HUES6 (cell line): ENCODE data around the gene ADD2.

Source experiments
- H3K27ac ChIP-seq: 2 replicates; pipeline ENCODE4 v1.7.0; 2013; ENCODE audit warnings: low read depth, mild to moderate bottlenecking, low read length, inconsistent platforms
- H3K27me3 ChIP-seq: 2 replicates; pipeline ENCODE4 v1.6.1; 2013; ENCODE audit warnings: low read length; ENCODE audit not compliant: control insufficient read depth, insufficient read depth
- H3K36me3 ChIP-seq: 2 replicates; pipeline ENCODE4 v1.6.1; 2013; ENCODE audit warnings: low read length; ENCODE audit not compliant: control insufficient read depth, insufficient read depth
- H3K4me1 ChIP-seq: 2 replicates; pipeline ENCODE4 v1.6.1; 2013; ENCODE audit warnings: low read length; ENCODE audit not compliant: control insufficient read depth, insufficient read depth
- H3K4me3 ChIP-seq: 2 replicates; pipeline ENCODE4 v1.5.1; 2013; ENCODE audit warnings: low read depth, low read length
- H3K9ac ChIP-seq: one replicate; pipeline ENCODE4 v1.6.1; 2013; ENCODE audit warnings: mild to moderate bottlenecking, low read length
- H3K9me3 ChIP-seq: 2 replicates; pipeline ENCODE4 v1.6.1; 2013; ENCODE audit warnings: low read depth, low read length; ENCODE audit not compliant: control insufficient read depth, insufficient read depth

ADD2 gene

DNA sequence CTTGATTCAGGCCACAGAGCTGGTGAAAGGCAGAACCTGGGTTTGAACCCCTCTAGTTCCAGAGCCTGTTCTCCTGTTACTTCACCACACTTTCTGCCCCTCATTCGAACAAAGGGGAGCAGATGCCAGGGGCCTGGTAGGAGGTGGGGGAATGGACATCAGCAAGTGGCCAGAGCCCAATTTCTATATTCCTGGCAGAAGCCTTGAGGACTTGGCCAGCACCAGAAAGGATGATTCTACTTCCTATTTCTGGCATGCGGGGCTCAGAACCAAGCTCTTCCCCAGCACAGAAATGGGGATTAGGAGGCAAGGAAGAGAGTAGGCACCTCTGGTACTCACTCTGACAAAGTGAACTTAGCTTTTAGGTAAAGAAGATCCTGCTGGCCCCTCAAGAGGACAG, 49.3 kb downstream of the ADD2 start:
- Histone ChIP-seq H3K27ac (no peak overlapping the region), H3K9ac (no peak overlapping the region), H3K4me3 (no peak overlapping the region), H3K9me3 (no peaks in the 10 kb centered on the region), H3K36me3 (no peaks in the 10 kb centered on the region), H3K27me3 (no peaks in the 10 kb centered on the region), H3K4me1 (peaks cover 36% of the 10 kb centered on the region)

DNA sequence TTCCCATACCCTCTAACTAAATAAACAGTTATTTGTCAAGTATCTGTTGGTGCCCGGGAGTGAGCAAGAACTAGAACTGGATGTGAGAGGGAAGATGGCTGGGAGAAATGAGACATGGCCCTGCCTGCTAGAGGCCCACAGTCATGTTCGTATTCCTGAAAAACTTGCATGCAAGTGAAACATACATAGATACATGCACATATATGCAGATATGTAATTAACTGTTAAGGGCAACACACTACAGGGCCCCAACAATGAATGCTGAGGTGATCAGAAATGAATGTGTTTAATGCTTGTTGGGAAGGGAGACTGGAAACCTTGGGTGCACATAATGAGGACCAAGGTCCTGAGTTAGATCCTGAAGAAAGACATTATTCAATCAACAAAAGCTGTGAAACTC, 49.8 kb downstream of the ADD2 start:
- Histone ChIP-seq H3K4me3 (no peak overlapping the region), H3K27me3 (no peaks in the 10 kb centered on the region), H3K4me1 (peaks cover 38% of the 10 kb centered on the region), H3K9me3 (no peaks in the 10 kb centered on the region), H3K27ac (no peak overlapping the region), H3K9ac (no peak overlapping the region), H3K36me3 (no peaks in the 10 kb centered on the region)

DNA sequence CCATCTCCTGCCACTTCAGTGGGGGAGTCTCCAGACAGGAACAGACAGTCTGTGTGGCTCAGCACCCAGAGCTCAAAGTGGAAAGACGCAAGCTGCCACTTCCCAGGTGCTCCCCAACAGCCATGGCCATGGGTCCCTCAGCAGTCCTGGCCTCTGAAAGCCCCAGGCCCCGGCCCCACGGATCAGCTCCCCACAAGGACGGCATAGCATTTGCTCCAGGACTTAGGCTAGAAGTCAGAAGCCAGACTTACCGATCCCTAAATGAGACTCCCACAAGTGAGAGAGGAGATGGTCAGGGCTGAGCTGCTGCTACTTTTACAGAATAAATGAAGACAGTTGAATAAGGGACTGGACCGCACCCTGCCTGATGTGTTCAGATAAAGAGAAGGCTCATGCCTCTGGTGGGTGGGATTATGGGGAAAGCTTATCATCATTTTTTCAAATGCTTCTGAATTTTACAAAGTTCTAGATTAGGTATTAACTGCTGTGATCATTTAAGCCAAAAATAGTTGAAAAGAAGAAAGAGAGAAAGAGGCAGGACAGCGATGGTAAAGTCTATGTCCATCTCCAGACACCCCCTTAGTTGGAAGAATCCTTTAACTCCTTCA, 50.5 kb downstream of the ADD2 start:
- Histone ChIP-seq H3K36me3 (peaks cover 5% of the 10 kb centered on the region), H3K4me3 (no peak overlapping the region), H3K4me1 (peaks cover 38% of the 10 kb centered on the region), H3K9ac (no peak overlapping the region), H3K27ac (no peak overlapping the region), H3K27me3 (no peaks in the 10 kb centered on the region), H3K9me3 (no peaks in the 10 kb centered on the region)

DNA sequence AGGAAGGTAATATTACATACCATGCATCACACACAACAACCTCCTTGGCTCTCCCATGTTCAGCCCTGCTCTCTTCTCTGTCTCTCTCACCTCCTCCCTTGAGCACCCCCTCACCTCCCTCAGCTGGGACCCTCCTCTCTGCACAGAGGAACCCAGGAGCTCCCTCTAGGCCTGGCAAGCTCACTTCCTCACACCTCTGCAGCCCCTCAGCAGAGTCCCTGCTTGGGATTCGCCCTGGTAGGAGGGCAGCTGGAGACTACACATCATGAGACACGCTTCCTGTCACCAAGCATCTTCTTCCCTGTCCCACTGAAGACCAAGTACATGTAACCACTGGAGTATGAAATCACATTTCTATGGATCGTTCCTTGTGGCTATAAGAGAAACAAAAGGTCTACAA, 51.0 kb downstream of the ADD2 start:
- no peak overlapping the region for H3K27ac ChIP-seq
- peaks cover 38% of the 10 kb centered on the region for H3K4me1 ChIP-seq
- H3K9ac ChIP-seq, result no peak overlapping the region
- no peak overlapping the region for H3K4me3 ChIP-seq
- H3K27me3 ChIP-seq, result no peaks in the 10 kb centered on the region
- H3K36me3 ChIP-seq, result peaks cover 8% of the 10 kb centered on the region
- no peaks in the 10 kb centered on the region for H3K9me3 ChIP-seq

DNA sequence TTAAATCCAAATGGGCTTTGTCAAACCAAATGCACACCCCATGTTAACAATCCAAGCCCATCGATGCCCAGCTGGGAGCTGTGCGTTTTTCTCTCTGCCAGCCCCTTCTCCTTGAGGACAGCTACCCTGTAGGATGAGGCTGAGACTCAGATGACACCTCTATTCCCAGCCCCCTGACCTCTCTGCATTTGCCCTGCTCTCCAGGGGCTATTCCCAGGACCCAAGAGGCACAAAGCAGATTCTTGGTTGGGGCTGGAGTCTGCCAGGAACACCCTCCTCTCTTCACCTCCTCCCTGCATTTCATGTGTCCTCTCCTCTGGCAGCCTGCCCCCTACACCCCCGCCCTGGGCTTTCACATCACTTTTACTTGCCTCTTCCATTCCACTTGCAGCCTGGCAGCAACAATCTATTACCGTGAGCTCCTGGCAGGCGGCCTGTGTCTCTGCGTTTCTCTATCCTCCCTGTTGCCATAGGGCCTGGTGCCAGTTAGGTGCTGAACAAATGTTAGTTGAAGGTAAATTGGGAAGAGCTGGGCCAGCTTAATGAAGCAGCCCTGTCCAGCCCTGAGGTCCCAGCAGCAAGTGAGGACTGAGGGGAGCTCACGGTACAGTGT, 51.8 kb downstream of the ADD2 start:
- no peak overlapping the region for H3K9ac ChIP-seq
- H3K9me3 ChIP-seq, result no peaks in the 10 kb centered on the region
- H3K4me1 ChIP-seq, result peaks cover 44% of the 10 kb centered on the region
- H3K36me3 ChIP-seq, result peaks cover 15% of the 10 kb centered on the region
- no peaks in the 10 kb centered on the region for H3K27me3 ChIP-seq
- H3K4me3 ChIP-seq, result no peak overlapping the region
- no peak overlapping the region for H3K27ac ChIP-seq

DNA sequence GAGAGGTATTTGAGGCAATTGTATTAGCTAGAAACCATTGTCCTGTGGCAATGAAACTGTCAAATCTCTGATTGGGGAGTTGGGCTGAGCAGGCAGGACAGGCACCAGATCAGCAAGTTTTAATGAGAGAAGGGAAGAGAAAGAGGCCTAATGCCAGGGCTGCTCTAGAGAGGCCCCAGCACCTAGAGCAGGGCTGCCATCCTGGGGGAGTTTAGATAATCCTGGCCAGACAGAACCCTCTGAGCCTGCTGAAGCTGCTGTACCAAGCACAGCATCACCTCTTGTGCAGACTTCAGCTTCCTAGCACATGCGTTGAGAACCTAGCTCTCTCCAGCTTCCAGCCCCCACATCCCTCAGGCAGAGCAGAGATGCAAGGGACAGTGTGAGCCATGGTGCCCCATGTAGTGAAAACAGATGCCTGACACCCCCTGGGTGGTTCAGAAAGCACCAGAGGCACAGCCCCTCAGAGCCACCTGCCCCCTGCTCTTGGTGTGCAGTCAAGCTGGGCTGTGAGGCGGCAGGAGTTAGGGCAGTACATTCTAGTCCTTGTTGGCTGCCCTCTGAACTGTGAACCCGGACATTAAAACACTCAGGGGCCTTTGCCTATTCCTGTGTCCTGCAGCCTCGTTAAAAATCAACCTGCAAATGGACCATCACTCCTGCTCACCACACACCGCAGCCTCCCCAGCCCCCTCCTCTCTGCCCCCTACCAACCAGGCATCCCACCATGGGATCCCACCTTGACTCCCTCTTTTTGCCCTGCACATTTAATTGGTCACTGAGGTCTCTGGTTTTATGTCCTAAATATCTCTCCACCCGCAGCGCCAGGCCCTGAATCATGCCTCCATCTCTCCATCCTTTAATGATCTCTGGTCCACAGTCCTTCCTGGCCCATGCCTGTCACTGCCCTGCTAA, 52.7 kb downstream of the ADD2 start:
- H3K9ac ChIP-seq, result no peak overlapping the region
- peaks cover 51% of the 10 kb centered on the region for H3K4me1 ChIP-seq
- H3K36me3 ChIP-seq, result peaks cover 20% of the 10 kb centered on the region
- H3K9me3 ChIP-seq, result no peaks in the 10 kb centered on the region
- no peak overlapping the region for H3K27ac ChIP-seq
- H3K4me3 ChIP-seq, result no peak overlapping the region
- no peaks in the 10 kb centered on the region for H3K27me3 ChIP-seq

DNA sequence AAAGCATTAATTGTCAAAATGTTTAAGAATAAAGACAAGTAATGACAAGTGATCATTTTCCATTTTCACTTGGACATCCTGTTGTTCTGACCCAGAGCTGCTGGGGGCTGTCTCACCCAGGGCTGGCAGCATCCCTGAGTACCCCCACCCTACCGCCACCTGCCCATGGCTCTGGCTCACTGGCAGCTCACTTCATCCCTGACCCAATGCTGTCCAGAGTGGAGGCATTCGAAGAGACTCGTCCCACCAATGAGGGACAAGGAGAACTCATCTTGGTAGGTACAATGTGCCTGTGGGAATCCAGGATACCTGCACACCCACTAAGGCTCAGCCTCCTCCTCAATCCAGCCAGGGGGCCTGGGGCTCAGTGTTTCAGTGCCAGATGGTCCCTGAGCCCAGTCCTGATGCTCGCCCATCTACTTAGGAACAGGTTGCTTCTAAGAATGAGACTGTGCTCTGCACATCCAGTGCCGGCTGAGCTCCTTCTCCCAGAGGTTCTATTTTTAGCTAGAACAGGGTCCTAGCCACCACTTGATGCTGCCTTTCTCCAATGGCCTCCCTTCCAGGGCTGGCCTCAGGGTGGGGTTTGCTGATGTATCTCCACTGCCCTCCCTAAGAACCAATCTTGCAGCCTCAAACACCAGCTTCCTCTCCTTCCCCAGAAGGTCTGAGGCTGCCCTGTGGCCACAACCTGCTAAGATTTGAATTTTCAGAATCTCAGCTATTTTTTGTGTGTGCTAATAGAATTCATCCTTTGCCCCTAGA, 53.7 kb downstream of the ADD2 start:
- H3K4me1 ChIP-seq, result peaks cover 53% of the 10 kb centered on the region
- no peaks in the 10 kb centered on the region for H3K9me3 ChIP-seq
- peaks cover 20% of the 10 kb centered on the region for H3K36me3 ChIP-seq
- no peak overlapping the region for H3K9ac ChIP-seq
- no peak overlapping the region for H3K4me3 ChIP-seq
- H3K27ac ChIP-seq, result no peak overlapping the region
- H3K27me3 ChIP-seq, result no peaks in the 10 kb centered on the region

DNA sequence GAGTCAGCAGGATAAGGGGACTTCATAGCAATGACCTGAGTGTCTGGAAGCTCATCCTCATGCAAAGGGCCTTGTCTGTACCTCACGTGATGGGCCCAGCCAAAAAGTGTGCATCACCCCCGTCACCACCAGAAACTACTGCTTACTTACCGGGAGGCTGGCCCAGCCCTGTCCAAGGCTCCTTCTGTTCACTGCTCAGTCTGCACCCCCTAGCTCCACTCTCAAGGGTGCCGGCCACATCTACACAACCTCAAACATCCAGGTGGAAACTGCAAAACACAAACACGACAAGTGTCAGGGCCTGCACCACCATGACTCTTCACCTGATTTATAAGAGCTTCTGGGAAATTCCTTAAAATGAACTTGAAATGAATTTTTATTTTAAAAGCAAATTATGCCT, 55.1 kb downstream of the ADD2 start:
- Histone ChIP-seq H3K9me3 (no peaks in the 10 kb centered on the region), H3K36me3 (peaks cover 23% of the 10 kb centered on the region), H3K4me3 (no peak overlapping the region), H3K27ac (no peak overlapping the region), H3K27me3 (no peaks in the 10 kb centered on the region), H3K9ac (no peak overlapping the region), H3K4me1 (peaks cover 53% of the 10 kb centered on the region)

DNA sequence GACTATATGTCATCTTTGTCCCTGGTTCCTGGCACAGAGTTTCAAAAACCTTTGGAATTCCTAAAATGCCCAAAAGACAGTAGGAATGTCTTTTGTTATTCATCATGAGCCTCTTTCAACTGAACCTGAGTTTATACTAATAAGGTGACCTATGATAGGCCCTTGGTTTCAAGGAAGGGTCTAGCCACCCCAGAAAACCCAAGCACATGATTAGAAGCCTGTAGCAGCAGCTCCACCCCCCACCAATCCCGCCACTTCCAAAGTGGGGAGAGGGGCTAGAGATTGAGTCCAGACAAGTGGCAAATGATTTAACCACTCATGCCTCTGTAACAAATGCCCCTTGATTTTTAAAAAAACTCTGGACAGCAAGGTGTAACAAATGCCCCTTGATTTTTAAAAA, 56.8 kb downstream of the ADD2 start:
- no peaks in the 10 kb centered on the region for H3K9me3 ChIP-seq
- H3K27ac ChIP-seq, result 0 out of 2 replicates have a peak overlapping the region, but pooled peaks have one; percentile 2
- H3K27me3 ChIP-seq, result no peaks in the 10 kb centered on the region
- peaks cover 33% of the 10 kb centered on the region for H3K36me3 ChIP-seq
- H3K4me3 ChIP-seq, result no peak overlapping the region
- H3K9ac ChIP-seq, result no peak overlapping the region
- peaks cover 41% of the 10 kb centered on the region for H3K4me1 ChIP-seq

DNA sequence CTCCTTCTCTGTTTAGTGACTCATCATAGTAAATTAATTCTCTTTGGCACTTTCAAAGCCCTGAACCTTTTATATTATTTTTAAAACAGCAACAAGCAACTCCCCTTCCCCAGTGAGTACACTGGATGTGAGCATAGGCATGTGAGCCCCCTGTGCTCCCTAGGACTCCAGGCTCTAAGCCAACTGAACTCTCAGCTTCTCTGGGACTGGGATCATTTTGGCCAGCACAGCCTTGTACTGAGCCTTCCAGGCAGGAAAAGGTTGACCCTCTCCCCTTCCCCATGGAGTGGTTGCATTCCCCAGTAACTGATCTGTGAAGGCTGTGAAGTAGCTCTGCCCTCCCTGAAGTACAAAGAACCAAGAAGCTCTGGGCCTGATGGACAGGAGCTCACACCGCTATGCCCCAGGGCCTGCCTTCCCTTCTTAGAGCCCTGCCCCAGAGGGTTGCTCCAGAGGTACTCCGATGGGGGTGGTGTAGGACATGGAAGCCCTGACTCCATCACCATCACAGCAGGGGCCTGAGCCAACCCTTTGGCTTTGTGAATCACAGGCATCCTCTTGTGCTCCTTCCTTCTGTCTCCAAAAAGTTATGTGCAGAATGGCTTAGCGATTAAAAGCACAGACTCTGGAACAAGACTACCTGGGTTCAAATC, 57.8 kb downstream of the ADD2 start:
- no peaks in the 10 kb centered on the region for H3K9me3 ChIP-seq
- peaks cover 31% of the 10 kb centered on the region for H3K4me1 ChIP-seq
- H3K9ac ChIP-seq, result no peak overlapping the region
- no peaks in the 10 kb centered on the region for H3K27me3 ChIP-seq
- no peak overlapping the region for H3K27ac ChIP-seq
- H3K36me3 ChIP-seq, result peaks cover 38% of the 10 kb centered on the region
- no peak overlapping the region for H3K4me3 ChIP-seq
